ENCODE results near the gene LRRC17. TPM values are rescaled to one million over a fixed set of nuclear protein-coding genes. Genes with fewer than 3 reads are reported as not detected.

LRRC17 gene
- total and polyA plus RNA-seq, 2 of the 4 experiments (the other 2 are of a cell fraction) = 250 to 280 TPM

- no peak for TF ChIP-seq ELK1 (IDR thresholded peaks at IDR 0.05; ENCODE audit: borderline replicate concordance, low read depth, low read length)
- TF ChIP-seq POLR2A (IDR thresholded peaks at IDR 0.05; ENCODE audit: low read depth, low read length) = 0 out of 2 replicates have a peak, but pooled peaks have one; percentile 58
- peak; percentile 9; the same call in 1 of the 2 replicates for TF ChIP-seq RAD21 (IDR thresholded peaks at IDR 0.05; ENCODE audit: low read length)
Observed at GRCh38 chr7:102875700-102876295, 37.0 kb upstream of the LRRC17 start (continued).

Data from IMR-90 (cell line).